Measurements from ENCODE around the gene TPD52L1.
A peak's percentile ranks its signal among the peaks of the same experiment; 100 is the strongest.

The TPD52L1 gene

GRCh38 chr6:125182237-125183008 is 28.9 kb downstream of the TPD52L1 start:
- DNase-seq (ENCODE audit: low spot score): no peak

DNA sequence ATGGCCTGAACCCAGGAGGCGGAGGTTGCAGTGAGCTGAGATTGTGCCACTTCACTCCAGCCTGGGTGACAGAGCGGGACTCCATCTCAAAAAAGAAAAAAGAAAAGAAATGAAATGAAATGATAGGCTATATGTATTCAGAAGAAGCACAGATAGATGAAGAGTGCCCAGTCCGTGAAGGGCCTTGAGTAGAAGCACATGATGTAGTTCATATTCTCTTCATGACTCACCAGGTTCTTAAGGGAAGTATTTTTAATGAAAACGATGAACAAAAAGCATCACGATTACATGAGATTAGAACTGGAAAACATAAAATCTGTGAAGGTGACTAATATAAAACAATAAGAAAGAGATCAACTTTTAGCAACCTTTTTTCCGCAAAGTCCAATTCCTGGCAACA is 29.8 kb downstream of the TPD52L1 start:
- DNase-seq (ENCODE audit: low spot score): no peak

- no peak for DNase-seq (ENCODE audit: low spot score)
Observed at GRCh38 chr6:125188037-125188436, 34.5 kb downstream of the TPD52L1 start.

DNA sequence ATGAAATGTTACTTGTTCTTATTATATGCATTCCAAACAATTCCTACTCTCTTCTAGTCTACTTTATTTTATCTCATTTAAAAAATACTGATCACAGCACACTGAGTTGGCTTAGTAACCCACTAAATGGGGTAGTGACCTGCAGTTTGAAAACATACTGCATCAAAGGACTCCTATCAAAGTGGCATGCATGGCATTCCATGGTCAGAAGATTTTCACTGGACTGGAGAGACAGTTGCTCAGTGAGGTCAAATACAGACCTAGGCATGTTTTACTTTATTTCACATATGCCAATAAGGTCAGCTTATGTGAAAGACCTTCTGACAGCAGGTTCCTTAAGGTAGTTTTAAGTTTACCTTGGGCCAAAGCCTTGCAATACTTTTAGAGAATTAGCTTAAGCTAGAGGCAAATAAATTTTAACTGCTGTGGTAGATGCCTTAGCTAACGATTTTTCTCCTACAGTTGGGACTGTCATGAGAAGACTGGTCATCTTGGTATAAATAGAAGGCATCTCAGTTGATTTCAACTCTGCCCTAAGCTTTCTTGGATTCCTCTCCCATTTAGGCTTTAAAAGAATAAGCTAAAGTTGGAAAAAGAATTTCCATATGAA is 35.1 kb downstream of the TPD52L1 start:
- no peak for DNase-seq (ENCODE audit: low spot score)

- DNase-seq (ENCODE audit: low spot score): no peak
Observed at GRCh38 chr6:125189494-125189893, 35.9 kb downstream of the TPD52L1 start.

DNA sequence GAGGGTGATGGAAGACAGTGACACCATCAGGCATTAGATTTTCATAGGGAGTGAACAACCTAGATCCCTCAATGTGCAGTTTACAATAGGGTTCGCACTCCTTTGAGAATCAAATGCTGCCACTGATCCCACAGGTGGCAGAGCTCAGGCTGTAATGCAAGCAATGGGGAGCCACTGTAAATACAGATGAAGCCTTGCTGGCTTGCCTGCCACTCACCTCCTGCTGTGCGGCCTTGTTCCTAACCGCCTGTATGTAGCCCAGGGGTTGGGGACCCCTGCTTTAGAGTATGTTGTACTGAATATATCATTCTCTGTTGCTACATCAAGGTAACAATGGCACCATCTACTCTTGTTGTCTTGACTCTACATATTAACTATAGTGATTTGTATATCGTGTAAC is 37.1 kb downstream of the TPD52L1 start:
- DNase-seq (ENCODE audit: low spot score): no peak

GRCh38 chr6:125191916-125192609 is 38.5 kb downstream of the TPD52L1 start:
- DNase-seq (ENCODE audit: low spot score): peak; percentile 65

GRCh38 chr6:125192610-125192930 is 39.0 kb downstream of the TPD52L1 start:
- DNase-seq (ENCODE audit: low spot score): no peak

- DNase-seq (ENCODE audit: low spot score): no peak
Observed at GRCh38 chr6:125193208-125193607, 39.6 kb downstream of the TPD52L1 start.

- no peak for DNase-seq (ENCODE audit: low spot score)
Observed at GRCh38 chr6:125194941-125195340, 41.4 kb downstream of the TPD52L1 start.

DNA sequence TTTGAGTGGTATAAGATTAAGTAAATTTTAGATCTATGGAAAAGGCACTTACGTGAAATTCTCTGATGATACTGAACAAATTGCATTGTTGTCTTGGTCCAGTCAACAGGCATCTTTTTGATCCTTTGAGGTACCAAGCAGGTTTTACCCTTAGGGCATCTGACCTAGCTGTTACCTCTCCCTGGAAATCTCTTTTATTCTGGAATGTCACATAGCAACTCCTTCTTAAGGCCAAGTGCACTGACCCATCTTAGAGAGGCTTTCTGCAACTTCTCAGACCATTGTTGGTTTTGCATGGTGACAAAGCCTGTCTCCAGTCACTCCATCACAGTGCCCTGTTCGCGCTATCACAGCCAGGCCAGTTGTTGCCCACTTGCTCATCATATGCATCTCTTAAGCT is 42.0 kb downstream of the TPD52L1 start:
- no peak for DNase-seq (ENCODE audit: low spot score)

- no peak for DNase-seq (ENCODE audit: low spot score)
Observed at GRCh38 chr6:125196613-125197012, 43.0 kb downstream of the TPD52L1 start.

DNA sequence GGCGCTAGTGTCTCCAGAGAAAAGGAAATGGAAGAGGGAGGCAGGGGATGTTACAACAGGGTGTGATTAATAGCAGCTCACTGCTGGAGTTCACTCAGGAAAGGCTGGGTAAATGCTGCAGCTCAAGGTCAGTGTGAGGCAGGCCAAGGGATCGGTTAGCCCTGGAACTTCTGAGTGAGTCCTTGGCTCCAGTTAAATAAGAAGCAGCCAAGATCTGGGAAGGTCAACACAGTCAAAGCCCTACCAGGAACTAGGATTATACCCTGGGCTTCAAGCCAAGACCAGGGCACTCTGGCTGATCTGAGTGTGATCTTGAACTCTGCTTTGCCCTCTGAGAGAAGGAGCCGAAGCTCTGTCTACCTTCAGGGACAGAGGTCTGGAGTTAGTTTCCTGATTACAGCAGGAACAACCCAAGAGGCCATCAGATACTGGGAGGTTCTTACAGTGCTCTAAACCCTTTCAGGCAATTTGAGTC is 44.3 kb downstream of the TPD52L1 start:
- DNase-seq (ENCODE audit: low spot score): peak; percentile 21

DNA sequence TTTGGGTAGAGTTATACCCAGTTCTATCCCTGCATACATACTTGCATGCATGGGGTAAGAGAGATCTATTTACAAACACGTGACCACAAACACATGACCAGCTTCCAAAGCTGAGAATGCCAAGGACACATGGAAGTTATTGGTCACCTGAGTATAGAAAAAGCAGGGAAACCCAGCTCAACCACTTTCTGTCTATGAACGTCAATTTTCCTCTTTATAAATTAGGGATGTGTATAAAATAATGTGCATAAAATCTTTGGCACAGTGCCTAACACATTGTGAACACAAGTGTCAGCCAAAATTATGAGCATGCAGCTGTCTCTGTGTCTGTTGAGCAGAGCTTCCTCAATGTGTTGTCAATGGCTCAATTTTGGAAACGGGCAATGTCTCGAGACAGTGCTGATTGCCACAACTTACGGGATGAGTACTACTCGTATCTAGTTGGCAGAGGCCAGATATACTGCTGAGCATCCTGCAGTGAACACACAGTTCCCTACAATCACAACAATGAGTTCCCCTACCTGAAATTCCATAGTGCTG is 44.9 kb downstream of the TPD52L1 start:
- DNase-seq (ENCODE audit: low spot score): no peak

DNA sequence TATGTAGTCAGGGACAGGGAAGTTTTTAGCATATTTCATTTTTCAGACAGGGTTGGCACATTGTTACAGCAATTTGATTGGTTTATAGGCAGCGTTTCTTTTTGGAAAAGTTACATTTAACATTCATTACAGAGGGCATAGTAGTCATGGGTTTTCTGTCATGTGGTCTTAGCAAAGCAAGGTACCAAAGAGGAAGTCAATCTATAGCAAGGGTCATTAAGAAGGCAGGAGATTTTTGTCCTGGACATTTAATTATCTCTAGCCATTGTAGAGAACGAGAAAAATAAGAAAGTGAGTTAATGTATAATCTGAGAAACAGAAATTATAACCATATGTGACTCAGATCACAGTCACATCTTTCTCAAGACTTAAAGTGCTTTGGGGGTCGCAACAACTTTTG is 47.4 kb downstream of the TPD52L1 start:
- no peak for DNase-seq (ENCODE audit: low spot score)

DNA sequence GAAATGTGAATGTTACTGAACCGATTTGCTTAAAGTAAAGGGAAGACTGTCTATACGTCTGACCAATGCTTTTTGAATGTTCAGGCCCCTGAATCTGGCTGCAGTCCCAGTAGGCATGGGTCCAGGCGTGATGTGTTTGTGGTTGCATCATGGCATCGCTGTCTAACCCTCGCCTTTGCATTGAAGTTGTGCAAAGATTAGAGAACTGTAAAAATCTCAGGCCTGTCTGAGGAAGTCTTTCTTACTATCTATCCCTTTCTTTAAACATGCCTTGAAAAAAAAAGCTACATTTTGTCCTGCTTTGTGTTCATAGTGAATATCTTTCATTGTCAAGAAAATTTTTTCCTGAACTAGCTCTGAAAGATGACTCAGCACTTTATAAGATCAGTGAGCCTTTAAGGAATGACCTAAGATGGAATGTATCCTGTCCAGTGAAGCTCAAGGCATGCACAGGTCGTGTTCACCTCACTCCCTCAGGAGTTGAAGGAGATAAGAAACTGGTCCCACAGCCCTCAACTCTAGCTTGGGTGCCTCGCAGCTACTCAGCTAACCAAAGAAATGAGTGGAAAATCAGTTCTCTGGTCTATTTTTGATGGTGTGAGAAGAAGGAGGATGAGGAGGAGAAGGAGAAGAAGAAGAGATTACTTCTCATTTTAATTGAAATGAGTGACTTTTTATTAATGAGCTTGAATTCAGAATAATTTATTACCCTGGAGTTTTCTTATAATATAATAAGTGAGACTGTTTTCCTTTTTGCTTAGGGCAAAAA is 48.6 kb downstream of the TPD52L1 start:
- peak; percentile 58 for DNase-seq (ENCODE audit: low spot score)

DNA sequence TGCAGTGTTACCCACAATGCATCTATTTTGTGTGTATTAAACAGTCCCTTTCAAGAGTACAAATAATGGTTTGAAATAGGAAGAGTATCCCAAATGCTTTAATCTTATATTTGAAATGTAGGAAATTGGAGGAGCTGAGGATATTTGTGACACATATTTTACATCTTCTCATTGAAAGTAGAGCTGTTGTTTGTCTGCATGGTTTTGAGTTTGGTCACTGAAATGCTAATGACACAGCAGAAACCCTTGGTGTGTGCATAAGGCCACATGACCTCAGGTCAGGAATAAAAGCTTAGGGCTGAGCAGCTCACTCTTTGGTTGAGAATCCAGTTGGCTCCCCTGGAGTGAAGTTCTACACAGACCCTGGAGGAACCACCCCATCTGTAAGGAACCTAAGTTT is 49.8 kb downstream of the TPD52L1 start:
- no peak for DNase-seq (ENCODE audit: low spot score)

DNA sequence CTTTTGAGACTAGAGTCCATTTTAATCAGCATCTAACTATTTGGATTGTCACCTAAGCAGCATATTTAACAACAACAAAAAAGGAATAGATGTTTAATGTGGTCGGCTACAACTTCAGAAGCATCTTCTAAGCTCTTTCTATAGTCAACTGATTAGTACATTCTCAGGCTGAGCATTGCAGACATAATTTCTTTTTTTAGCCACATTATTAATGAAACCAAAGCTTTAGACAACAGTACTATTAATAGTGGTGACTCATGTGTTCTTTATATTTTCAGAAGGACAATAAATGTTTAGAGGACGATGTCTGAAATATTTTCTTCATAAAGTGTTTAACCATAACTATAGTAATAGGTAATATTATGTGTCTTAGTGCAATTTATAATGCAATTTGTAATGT is 52.4 kb downstream of the TPD52L1 start:
- no peak for DNase-seq (ENCODE audit: low spot score)

DNA sequence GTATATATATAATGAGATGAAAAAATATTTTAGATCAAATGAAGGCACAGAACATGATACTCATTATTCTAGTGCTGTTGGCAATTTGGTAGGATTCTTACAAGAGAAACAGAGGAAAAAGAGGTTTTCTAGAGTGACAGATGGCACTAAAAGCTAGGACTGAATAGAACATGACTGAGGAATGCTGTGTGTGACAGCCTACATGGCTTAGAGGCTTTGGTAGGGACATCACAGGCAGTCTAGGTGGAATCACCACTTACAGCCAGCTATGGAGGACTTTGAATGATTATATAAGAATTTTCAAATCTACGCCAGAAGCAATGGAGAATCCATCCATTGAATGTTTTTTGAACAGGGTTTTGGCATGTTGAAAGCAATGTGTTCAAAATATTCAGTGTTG is 52.8 kb downstream of the TPD52L1 start:
- no peak for DNase-seq (ENCODE audit: low spot score)

GRCh38 chr6:125207956-125208355 is 54.4 kb downstream of the TPD52L1 start:
- no peak for DNase-seq (ENCODE audit: low spot score)

GRCh38 chr6:125208625-125209249 is 55.2 kb downstream of the TPD52L1 start:
- DNase-seq (ENCODE audit: low spot score): no peak

- no peak for DNase-seq (ENCODE audit: low spot score)
Observed at GRCh38 chr6:125210667-125211066, 57.1 kb downstream of the TPD52L1 start.

All from GM03348 (cell line).